GM12878 (cell line): Measurements from ENCODE around the gene MAPKAP1. TPM values are rescaled to one million over a fixed set of nuclear protein-coding genes. Genes with fewer than 3 reads are reported as not detected.

Experiments
- ATAC-seq: fragments of 200-7000 bp; cut with Tn5 transposase; 3 replicates; pipeline ENCODE4 v1.9.1; 2020; ENCODE audit warnings: mild to moderate bottlenecking, moderate library complexity
- BruUV-seq: library from RNA; stranded (reverse); fragments of 400-500 nt; replicated peaks from 2 replicates; lab custom pipeline; 2021; lab: Mats Ljungman, UMichigan
- CTCF ChIA-PET: fragments of 300-600 bp; sonication (Branson Sonifier 250); formaldehyde crosslinking; extraction: SDS; loops from one replicate; lab custom pipeline; 2021; ENCODE audit warnings: inconsistent platforms; lab: Yijun Ruan, JAX
- POLR2A ChIA-PET: fragments of 350-600 bp; formaldehyde crosslinking; extraction: SDS; loops from one replicate; lab custom pipeline; 2021; ENCODE audit warnings: inconsistent platforms; lab: Charles Lee
- RAD21 ChIA-PET: fragments of 300-600 bp; sonication (Branson Sonifier 250); formaldehyde crosslinking; loops from one replicate; lab custom pipeline; 2023; ENCODE audit warnings: antibody characterized with exemption; ENCODE audit not compliant: unreplicated experiment; lab: Charles Lee
- SMC1A ChIA-PET: fragments of 300-600 bp; sonication (Branson Sonifier 250); formaldehyde crosslinking; loops from one replicate; lab custom pipeline; 2023; ENCODE audit not compliant: unreplicated experiment, uncharacterized antibody; lab: Charles Lee
- DNase-seq: peaks from one replicate; pipeline ENCODE4 v3.0.0-alpha.2; 2011; ENCODE audit warnings: low read depth, low spot score
- FAIRE-seq: peaks from 3 replicates; lab custom pipeline; 2011; peaks lifted over from hg19 to GRCh38; lab: Jason Lieb, UNC
- H2AFZ ChIP-seq: 2 replicates; pipeline ENCODE4 v1.6.0; 2011; ENCODE audit warnings: low read depth, low read length, control low read depth; ENCODE audit not compliant: control insufficient read depth
- H3K27ac ChIP-seq: 2 replicates; pipeline ENCODE4 v1.5.1; 2011; ENCODE audit warnings: control low read depth; ENCODE audit not compliant: control insufficient read depth, insufficient read depth
- H3K27me3 ChIP-seq, 2 experiments: replicated peaks in 1 of 2; 2 replicates each; pipeline versions ENCODE4 v1.6.0 to v1.6.1; 2011; ENCODE audit warnings: low read length in 1 of 2; ENCODE audit not compliant: control insufficient read depth in 2 of 2, insufficient read depth in 2 of 2
- H3K36me3 ChIP-seq, 2 experiments: 2 replicates each; pipeline ENCODE4 v1.5.1; 2011; ENCODE audit warnings: low read length in 1 of 2; ENCODE audit not compliant: control insufficient read depth in 2 of 2, insufficient read depth in 2 of 2
- H3K4me1 ChIP-seq: 2 replicates; pipeline ENCODE4 v1.6.1; 2011; ENCODE audit warnings: mild to moderate bottlenecking, low read length, moderate library complexity, mixed read lengths; ENCODE audit not compliant: control insufficient read depth, insufficient read depth
- H3K4me2 ChIP-seq: 2 replicates; pipeline ENCODE4 v1.6.0; 2011; ENCODE audit warnings: control low read depth; ENCODE audit not compliant: control insufficient read depth, insufficient read depth
- H3K4me3 ChIP-seq: fragments of 200-600 bp; sonication (generic); 2 replicates; pipeline ENCODE4 v1.5.1; 2016
- H3K79me2 ChIP-seq: 2 replicates; pipeline ENCODE4 v1.6.0; 2011; ENCODE audit warnings: low read length; ENCODE audit not compliant: control insufficient read depth, insufficient read depth
- H3K9ac ChIP-seq: 2 replicates; pipeline ENCODE4 v1.8.0; 2011; ENCODE audit warnings: low read length, control low read depth, mixed read lengths; ENCODE audit not compliant: control insufficient read depth, insufficient read depth
- H3K9me3 ChIP-seq: replicated peaks from 3 replicates; pipeline ENCODE4 v1.5.1; 2011; ENCODE audit warnings: mild to moderate bottlenecking, low read length; ENCODE audit not compliant: control insufficient read depth, insufficient read depth
- H4K20me1 ChIP-seq: 2 replicates; pipeline ENCODE4 v1.6.0; 2011; ENCODE audit not compliant: control insufficient read depth, insufficient read depth
- BCL3 ChIP-seq: IDR thresholded peaks from 2 replicates; pipeline ENCODE4 v1.6.1; 2011; ENCODE audit warnings: borderline replicate concordance, low read depth, mild to moderate bottlenecking, moderate library complexity, low read length; ENCODE audit not compliant: insufficient read depth, poor library complexity, severe bottlenecking
- CREB1 ChIP-seq: IDR thresholded peaks from 2 replicates; pipeline ENCODE4 v1.6.1; 2012; ENCODE audit warnings: low read depth, mild to moderate bottlenecking, inconsistent platforms
- E2F4 ChIP-seq: IDR thresholded peaks from 2 replicates; pipeline ENCODE4 v1.6.1; 2012; ENCODE audit warnings: low read depth, low read length, improper control_type of control experiment
- FOXK2 ChIP-seq: fragments of 450-650 bp; IDR thresholded peaks from 2 replicates; pipeline ENCODE4 v1.6.1; 2017; ENCODE audit warnings: mild to moderate bottlenecking, moderate library complexity
- IRF3 ChIP-seq: fragments of 450-650 bp; IDR thresholded peaks from 2 replicates; pipeline ENCODE4 v1.6.1; 2014; ENCODE audit warnings: mild to moderate bottlenecking
- KLF5 ChIP-seq: fragments of 450-650 bp; IDR thresholded peaks from 2 replicates; pipeline ENCODE4 v1.6.1; 2014; ENCODE audit warnings: mild to moderate bottlenecking; ENCODE audit not compliant: partially characterized antibody
- MYB ChIP-seq: fragments of 150-350 bp; IDR thresholded peaks from 2 replicates; pipeline ENCODE4 v1.6.1; 2014; ENCODE audit warnings: mild to moderate bottlenecking, low read depth, low read length, borderline replicate concordance
- MYC ChIP-seq: IDR thresholded peaks from 2 replicates; pipeline ENCODE4 v1.6.1; 2011; ENCODE audit warnings: mild to moderate bottlenecking, low read length, moderate library complexity, inconsistent platforms; ENCODE audit not compliant: insufficient read depth, insufficient replicate concordance, insufficient read length, severe bottlenecking
- NRF1 ChIP-seq: conservative IDR thresholded peaks from 2 replicates; pipeline ENCODE4 v1.6.1; 2011; ENCODE audit warnings: mild to moderate bottlenecking, low read depth, low read length, improper control_type of control experiment
- POU2F2 ChIP-seq: IDR thresholded peaks from 3 replicates; pipeline ENCODE4 v1.6.1; 2011; ENCODE audit warnings: low read depth, mild to moderate bottlenecking, low read length, borderline replicate concordance
- PRDM15 ChIP-seq: fragments of 450-650 bp; formaldehyde crosslinking; IDR thresholded peaks from 2 replicates; pipeline ENCODE4 v1.4.0; 2020; ENCODE audit warnings: mild to moderate bottlenecking, moderate library complexity
- SIX5 ChIP-seq: IDR thresholded peaks from 2 replicates; pipeline ENCODE4 v1.6.1; 2011; ENCODE audit warnings: mild to moderate bottlenecking, low read depth, low read length, moderate library complexity; ENCODE audit not compliant: severe bottlenecking
- YBX1 ChIP-seq: fragments of 450-650 bp; IDR thresholded peaks from 2 replicates; pipeline ENCODE4 v1.6.1; 2016; ENCODE audit warnings: antibody characterized with exemption
- ZBED1 ChIP-seq: IDR thresholded peaks from 2 replicates; pipeline ENCODE4 v1.6.1; 2016; ENCODE audit warnings: borderline replicate concordance
- WGBS: methylation state at CpG from one replicate; pipeline ENCODE4 v1.1.6; 2016; ENCODE audit warnings: low lambda C conversion rate; ENCODE audit not compliant: insufficient replicate concordance, insufficient coverage; ENCODE audit errors: missing lambda C conversion rate; 5-methylcytosine and 5-hydroxymethylcytosine counted together
- in situ Hi-C: fragments of 300-500 bp; cut with MboI; formaldehyde crosslinking; loops from 9 replicates; pipeline ENCODE4 v1.14.3; 2018; ENCODE audit warnings: mixed read lengths
- intact Hi-C: fragments of 100-400 bp; cut with micrococcal nuclease; formaldehyde crosslinking; loops from one replicate; pipeline ENCODE4 v1.14.2; 2022; ENCODE audit not compliant: unreplicated experiment
- polyA plus RNA-seq, 11 experiments: library from polyadenylated mRNA; depleted of rRNA in 4 of 11; unstranded in 6 of 11; stranded (reverse) in 5 of 11; fragments of >200 nt; fragmentation: Nextera tagmentation in 4 of 11; fragmentation: Illumina TruSeq in 1 of 11; extraction: Ambion mirVana in 4 of 11; extraction: Trizol in 1 of 11; gene quantifications; 1 replicate in 1 of 11; 2 replicates in 10 of 11; pipeline versions ENCODE4 v1.2.1 to v1.2.3, GENCODE V29; 2011 to 2016; ENCODE audit warnings: inconsistent platforms in 2 of 11, missing spikeins in 2 of 11, low read depth in 1 of 11
- total RNA-seq, 4 experiments: library from RNA; depleted of rRNA in 3 of 4; stranded (reverse); fragments of >200 nt in 3 of 4; fragmentation: Illumina TruSeq in 1 of 4; extraction: Trizol in 1 of 4; gene quantifications; 2 replicates each; pipeline versions ENCODE4 v1.2.1 to v1.2.3, GENCODE V29; 2013 to 2021

MAPKAP1 gene
- total and polyA plus RNA-seq, 10 of the 15 experiments (the other 5 are each of a cell fraction or from before 2014, with no cell fraction given) = 5.1 to 188 (median 105) TPM

GRCh38 chr9:125411171-125411756, 295.7 kb downstream of the MAPKAP1 start:
- WGBS = 55% methylated on average over 11 of the region's 14 CpGs
- SMC1A ChIA-PET = interaction anchor here (0.6 to 1.4 kb wide), 3 partner anchors 49 to 216 kb away, joined by 3 read pairs; no protein-coding TSS in a partner anchor
- Histone ChIP-seq H3K4me3 (no peak overlapping the region), H3K36me3 (no peaks in the 10 kb centered on the region), H3K4me1 (peaks cover 10% of the 10 kb centered on the region), H3K79me2 (no peaks in the 10 kb centered on the region), H3K9me3 (no peaks in the 10 kb centered on the region; the same call in 2 of the 3 replicates), H2AFZ (no peak overlapping the region), H4K20me1 (no peaks in the 10 kb centered on the region; the same call in 1 of the 2 replicates), H3K27ac (no peak overlapping the region), H3K27me3 (no peaks in the 10 kb centered on the region), H3K9ac (no peak overlapping the region), H3K4me2 (no peak overlapping the region)
- in situ Hi-C loops (no loop called here), intact Hi-C loops (no loop called here)
- no TSS peak for BruUV-seq
- no peak for ATAC-seq
- FAIRE-seq = no peak
- CTCF ChIA-PET = interaction anchor here (0.6 to 0.9 kb wide), 5 partner anchors 10 to 1090 kb away, joined by 3 to 4 read pairs (median 3); no protein-coding TSS in a partner anchor
- DNase-seq = no peak
- RAD21 ChIA-PET = interaction anchor here (0.9 to 1.4 kb wide), 4 partner anchors 216 to 1080 kb away, joined by 3 to 4 read pairs (median 3); no protein-coding TSS in a partner anchor
- POLR2A ChIA-PET = no interaction called here
- TF ChIP-seq SIX5 = no peak
- TF ChIP-seq MYC = no peak
- no peak for TF ChIP-seq FOXK2
- no peak for TF ChIP-seq CREB1
- TF ChIP-seq MYB = no peak
- TF ChIP-seq NRF1 = no peak
- no peak for TF ChIP-seq IRF3
- TF ChIP-seq YBX1 = no peak
- no peak for TF ChIP-seq PRDM15 (CRISPR knock-in tag)
- no peak for TF ChIP-seq KLF5
- TF ChIP-seq POU2F2 = no peak
- TF ChIP-seq ZBED1 = no peak
- no peak for TF ChIP-seq E2F4
- no peak for TF ChIP-seq BCL3
